Ishikawa (cell line): Measurements from ENCODE around the gene IKZF4.

Experiments used
- CEBPB ChIP-seq: IDR thresholded peaks from 2 replicates; pipeline ENCODE4 v1.6.1; 2012
- CREB1 ChIP-seq: IDR thresholded peaks from 2 replicates; pipeline ENCODE4 v1.6.1; 2012; ENCODE audit warnings: low read depth
- EGR1 ChIP-seq: IDR thresholded peaks from 2 replicates; pipeline ENCODE4 v1.6.1; 2012
- EP300 ChIP-seq: IDR thresholded peaks from 2 replicates; pipeline ENCODE4 v1.6.1; 2012; ENCODE audit warnings: borderline replicate concordance
- FOXM1 ChIP-seq: IDR thresholded peaks from 2 replicates; pipeline ENCODE4 v1.6.1; 2012; ENCODE audit warnings: low read depth, borderline replicate concordance
- MAX ChIP-seq: IDR thresholded peaks from 2 replicates; pipeline ENCODE4 v1.6.1; 2012
- NFIC ChIP-seq: IDR thresholded peaks from 2 replicates; pipeline ENCODE4 v1.6.1; 2012
- RAD21 ChIP-seq: IDR thresholded peaks from 2 replicates; pipeline ENCODE4 v1.6.1; 2012; ENCODE audit warnings: low read depth
- REST ChIP-seq: IDR thresholded peaks from 2 replicates; pipeline ENCODE4 v1.6.1; 2012; ENCODE audit warnings: low read depth, mild to moderate bottlenecking
- TAF1 ChIP-seq: IDR thresholded peaks from 2 replicates; pipeline ENCODE4 v1.6.1; 2012; ENCODE audit warnings: low read depth, mild to moderate bottlenecking
- TCF12 ChIP-seq: IDR thresholded peaks from 2 replicates; pipeline ENCODE4 v1.6.1; 2012; ENCODE audit warnings: low read depth
- TEAD4 ChIP-seq: IDR thresholded peaks from 2 replicates; pipeline ENCODE4 v1.6.1; 2012
- USF1 ChIP-seq: IDR thresholded peaks from 2 replicates; pipeline ENCODE4 v1.6.1; 2012
- YY1 ChIP-seq: IDR thresholded peaks from 2 replicates; pipeline ENCODE4 v1.6.1; 2012; ENCODE audit warnings: low read depth
- ZBTB7A ChIP-seq: IDR thresholded peaks from 2 replicates; pipeline ENCODE4 v1.6.1; 2012; ENCODE audit warnings: low read depth

The IKZF4 gene

GRCh38 chr12:55974308-55974730 is 46.5 kb upstream of the IKZF4 start:
- TF ChIP-seq NFIC (no peak), YY1 (no peak; the same call in 1 of the 2 replicates), CREB1 (no peak), CEBPB (no peak), REST (no peak), ZBTB7A (peak; percentile 83), EP300 (0 out of 2 replicates have a peak, but pooled peaks have one; percentile 13), TAF1 (no peak), MAX (peak; percentile 45; the same call in 1 of the 2 replicates), EGR1 (peak; percentile 35; the same call in 1 of the 2 replicates)

- TF ChIP-seq FOXM1 (no peak), REST (no peak), ZBTB7A (no peak), EGR1 (no peak), MAX (no peak), TCF12 (no peak), EP300 (no peak), YY1 (no peak), USF1 (no peak), NFIC (no peak), CEBPB (no peak), CREB1 (no peak), RAD21 (no peak), TAF1 (no peak), TEAD4 (no peak)
Observed at GRCh38 chr12:55978393-55978792, 42.5 kb upstream of the IKZF4 start.

GRCh38 chr12:55979069-55979468 is 41.8 kb upstream of the IKZF4 start:
- TF ChIP-seq EGR1 (no peak), USF1 (no peak), TEAD4 (no peak), REST (no peak), TAF1 (no peak), CEBPB (no peak), RAD21 (no peak)

- TF ChIP-seq TEAD4 (no peak), EP300 (no peak), YY1 (no peak), TAF1 (no peak), TCF12 (no peak), ZBTB7A (no peak), FOXM1 (no peak), MAX (no peak), NFIC (no peak), RAD21 (no peak)
Observed at GRCh38 chr12:55982319-55982936, 38.4 kb upstream of the IKZF4 start.
